Cortex of kidney (tissue), 1 donor: ENCODE data around the gene ENTPD2.
"Not testable (repeated sequence)": the region's sequence is repeated elsewhere in the genome, so short reads cannot be mapped to it uniquely, and the experiment has no call there.

Experiments
- DNase-seq: peaks from one replicate; lab custom pipeline; 2025; lab: John Stamatoyannopoulos, UW

Gene ENTPD2

DNA sequence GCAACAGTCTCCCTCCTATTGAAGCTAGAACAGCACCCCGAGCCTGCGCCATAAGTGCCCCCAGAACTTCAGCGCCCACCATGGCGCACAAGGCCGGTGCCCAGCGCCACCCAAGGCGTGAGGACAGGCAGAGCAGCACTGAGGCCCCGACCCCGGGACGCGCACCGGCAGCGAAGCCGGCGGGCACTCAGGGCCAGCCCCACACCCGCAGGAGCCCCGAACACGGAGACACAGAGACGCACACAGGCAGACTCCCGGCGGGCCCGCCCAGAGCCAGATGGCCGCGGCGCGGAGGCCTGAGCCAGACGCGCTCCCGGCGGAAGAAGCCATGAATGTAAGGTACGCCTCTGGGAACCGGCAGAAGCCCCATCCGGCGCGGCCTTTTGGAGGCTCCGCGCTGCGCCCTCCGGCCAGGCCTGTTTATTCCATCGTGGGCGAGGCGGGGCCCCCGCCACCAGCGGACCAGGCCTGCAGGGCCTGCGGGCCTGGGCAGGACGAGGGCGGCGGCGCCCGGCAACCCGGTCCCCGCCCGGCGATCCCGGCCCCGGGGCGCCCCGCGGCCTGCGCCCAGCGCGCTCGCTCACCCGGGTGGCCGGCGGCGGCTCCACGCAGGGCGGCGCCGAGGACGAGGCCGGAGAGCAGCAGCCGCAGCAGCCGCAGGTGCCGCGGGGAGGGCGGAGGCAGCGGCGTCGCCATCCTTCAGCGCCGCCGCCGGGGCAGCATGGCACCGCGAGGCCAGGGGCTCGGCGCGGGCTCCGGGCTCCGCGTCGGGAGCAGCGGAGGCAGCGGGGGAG is 8.4 kb downstream of the ENTPD2 start:
- DNase-seq: no peak

DNA sequence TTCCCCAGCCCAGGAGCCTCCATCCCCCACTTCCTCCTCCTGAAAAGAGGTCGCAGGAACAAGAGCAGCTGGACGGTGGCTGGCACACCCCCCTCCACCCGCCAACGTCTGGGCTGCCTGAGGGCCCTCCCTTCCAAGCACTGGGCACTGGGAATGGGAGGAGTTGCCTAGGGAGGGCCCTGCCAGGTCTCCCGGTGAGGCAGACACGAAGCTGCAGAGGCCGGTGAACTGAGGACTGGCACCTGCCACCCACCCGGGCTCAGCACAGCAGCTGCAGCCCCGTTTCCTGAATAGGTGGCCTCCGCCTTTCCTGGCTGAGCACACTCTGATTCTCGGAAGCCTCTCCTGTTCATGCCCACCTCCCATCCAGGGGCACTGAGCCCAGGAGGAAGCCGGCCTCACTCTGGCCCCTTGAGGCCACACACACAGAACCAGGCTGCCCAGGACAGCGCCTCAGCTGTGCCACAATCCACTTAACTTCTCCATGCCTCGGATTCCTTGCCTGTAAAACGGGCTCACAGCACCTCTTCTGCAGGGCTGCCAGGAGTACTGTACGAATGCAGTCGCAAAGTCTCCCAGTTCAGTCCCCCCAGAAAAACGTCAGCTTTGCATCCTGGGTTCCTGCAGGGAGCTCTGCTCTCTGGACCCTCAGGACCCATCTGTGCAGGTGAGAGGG is 9.2 kb downstream of the ENTPD2 start:
- DNase-seq: no peak

DNA sequence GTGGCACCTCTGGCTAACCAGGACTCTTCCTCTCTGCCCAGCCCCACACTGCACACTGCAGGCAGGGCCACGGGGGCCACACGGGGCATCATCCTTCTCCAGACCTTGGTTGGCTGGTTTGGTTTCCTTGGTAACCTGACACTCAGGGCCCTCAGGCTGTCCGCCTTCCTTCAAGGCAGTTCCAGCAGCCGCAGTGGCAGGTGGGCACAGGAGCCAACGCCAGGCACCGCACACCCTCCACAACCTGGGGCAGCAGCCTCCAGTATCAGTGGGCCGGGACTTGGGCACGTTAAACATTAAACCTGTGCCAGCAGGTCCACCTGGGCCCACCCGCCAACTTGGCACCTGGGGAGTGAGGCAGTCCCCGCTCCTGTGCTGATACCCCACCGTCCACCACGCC is 9.8 kb downstream of the ENTPD2 start:
- DNase-seq: no peak

DNA sequence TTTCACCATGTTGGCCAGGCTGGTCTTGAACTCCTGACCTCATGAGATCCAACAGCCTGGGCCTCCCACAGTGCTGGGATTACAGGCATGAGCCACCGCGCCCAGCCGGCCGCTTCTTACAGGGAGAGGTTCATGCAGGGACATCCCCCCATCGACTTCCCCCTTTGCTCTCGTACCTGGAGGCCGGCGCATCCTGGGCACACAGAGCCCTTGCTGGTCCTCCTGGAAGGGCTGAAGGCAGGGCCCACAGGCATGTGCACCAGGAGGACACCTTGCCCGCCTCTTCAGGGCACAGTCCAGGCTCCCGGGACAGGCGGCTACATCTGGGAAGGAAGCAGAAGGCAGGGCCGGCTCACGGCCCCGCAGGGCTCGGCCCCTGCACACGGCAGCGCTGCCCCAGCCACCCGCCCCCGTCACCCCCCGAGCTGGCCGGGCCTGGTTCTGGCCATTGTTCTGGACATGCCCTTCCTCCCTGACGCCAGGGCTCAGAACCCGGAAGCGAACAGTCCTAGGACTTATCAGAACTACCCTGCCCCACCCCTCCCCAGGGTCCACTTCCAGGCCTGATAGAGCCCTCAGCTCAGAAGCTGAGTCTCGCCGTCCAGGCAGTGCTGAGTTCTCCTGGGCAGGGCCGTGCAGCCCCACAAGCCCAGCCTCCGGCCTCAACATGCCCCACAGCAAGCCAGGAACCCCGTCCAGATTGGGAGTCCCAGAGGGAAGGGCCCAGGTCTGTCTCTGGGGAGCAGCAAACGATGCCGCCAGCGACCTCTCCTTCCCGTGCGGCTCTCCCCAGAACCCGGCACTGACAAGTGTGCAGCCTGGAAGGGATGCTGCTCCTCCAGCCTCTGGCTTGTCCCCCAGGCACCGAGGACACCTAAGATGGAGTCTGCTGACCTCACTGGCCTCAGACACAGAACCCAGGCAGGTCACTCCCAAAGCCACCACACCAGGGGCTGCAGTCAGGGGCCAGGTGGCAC is 10.8 kb downstream of the ENTPD2 start:
- no peak for DNase-seq

DNA sequence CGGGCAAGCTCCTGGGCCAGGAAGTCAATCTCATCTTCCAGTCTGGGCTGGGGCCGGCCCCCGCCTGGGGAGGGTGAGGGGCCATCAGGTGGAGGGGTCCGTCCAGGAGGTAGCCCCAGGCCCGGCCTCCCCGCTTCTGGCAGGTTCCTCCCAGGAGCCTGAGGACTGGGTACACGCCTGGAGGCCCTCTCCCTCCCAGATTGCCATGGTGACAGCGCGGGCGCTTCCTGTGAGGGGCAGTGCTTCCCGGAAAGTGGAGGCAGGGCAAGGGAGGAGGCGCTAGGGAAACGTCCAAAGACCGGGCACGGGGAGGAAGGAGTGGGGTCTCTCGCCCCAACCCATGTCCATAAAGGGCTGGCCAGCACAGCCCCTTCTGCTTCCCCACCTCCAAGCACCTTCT is 12.7 kb downstream of the ENTPD2 start:
- no peak for DNase-seq

DNA sequence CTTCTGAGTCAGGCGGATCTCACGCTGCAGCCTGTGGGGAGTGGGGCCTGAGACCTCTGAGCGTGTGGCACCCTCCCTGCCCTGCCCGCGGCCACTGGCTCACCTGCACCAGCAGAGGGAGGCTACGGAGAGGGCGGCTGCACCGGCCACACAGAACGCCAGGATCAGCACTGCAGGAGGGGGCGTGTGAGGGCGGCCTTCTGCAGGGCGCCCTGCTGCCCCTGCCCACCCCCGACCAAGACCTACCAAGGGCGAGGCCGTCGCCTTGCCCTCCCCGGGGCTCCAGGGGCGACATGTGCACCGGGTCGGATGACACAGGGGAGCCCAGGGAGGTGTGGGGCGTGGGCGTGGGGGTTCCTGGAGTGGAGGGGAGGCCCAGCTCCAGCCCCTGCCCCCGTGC is 13.3 kb downstream of the ENTPD2 start:
- no peak for DNase-seq

DNA sequence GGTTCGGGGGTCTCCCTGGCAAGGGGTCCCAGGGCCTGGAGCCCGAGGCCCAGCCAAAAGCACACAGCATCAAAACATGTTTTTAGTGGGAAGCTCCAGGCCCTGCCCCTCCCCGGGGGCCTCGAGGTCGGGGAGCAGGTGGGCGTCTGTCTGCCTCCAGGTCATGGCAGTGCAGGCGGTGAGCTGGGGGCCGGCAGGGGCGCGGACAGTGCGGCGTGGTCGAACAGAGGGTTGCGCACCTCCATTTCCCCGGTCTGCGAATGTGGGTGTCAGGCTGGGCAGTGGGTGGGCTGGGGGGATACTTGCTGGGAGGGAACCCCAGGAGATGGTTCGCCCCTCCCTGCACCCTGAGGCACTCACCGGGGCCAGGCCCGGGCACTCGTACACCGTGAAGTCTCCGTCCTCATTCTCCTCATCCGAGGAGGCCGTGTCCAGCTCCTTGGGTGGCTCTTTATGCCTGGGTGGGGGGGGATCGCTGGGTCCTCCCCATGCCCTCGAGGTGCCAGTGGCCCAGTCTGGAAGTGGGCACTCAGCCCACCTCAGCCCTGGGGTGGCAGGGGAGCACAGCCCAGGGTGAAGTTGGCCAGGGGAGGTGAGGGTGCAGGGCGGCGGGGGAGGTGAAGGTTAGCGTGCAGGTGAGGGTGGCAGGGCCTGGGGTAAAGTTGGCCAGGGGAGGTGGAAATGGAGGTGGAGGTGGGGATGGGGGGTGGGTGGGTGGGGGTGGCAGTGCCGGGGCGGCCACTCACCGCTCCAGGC is 14.1 kb downstream of the ENTPD2 start:
- DNase-seq: no peak

DNA sequence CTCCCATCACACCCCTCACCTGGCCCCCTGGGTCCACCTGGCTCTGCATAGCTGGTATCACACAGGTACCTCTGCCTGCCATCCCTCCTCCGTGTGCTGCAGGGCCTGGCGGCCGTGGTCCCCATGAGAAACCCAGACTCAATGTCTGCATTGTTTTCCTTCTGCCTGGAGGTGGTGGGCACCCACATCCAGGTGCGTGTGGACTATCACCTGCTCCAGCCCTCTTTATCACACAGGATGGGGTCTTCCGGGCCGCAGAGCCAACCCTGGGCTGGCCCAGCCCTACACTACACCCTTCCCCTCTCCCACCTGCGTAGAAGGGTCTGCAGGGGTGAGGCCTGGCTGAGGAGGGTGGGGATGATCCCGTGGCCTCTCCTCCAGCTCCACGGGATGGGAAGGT is 14.9 kb downstream of the ENTPD2 start:
- DNase-seq: no peak

DNA sequence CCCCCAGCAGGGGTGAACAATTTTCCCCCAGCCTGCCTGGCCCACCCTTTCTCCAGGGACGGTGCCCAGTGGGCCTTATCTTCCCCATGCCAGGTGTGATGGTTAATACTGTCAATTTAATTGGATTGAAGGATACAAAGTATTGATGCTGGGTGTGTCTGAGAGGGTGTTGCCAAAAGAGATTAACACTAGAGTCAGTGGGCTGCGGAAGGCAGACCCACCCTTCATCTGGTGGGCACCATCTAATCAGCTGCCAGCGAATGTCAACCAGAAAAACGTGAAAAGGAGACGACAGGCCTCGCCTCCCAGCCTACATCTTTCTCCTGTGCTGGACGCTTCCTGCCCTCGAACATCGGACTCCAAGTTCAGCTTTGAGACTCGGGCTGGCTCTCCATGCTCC is 16.4 kb downstream of the ENTPD2 start:
- DNase-seq: no peak

DNA sequence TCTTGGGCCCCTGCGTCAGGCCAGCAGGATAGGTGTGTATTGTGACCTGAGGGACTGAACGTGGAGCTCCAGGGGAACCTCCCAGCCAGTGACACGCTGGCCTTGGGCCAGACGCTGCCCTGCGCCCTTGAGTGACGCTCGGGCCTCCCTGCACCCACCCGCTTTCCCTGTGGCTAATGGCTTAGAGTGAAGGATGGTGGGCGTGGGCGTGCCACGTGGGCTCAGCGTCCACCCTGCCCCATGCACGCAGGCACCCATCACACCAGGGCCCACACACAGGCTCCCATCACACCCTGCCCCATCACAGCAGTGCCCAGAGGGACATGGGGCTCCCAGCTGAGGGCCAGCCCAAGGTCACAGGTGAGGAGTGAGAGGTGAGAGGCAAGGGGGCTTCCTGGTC is 16.8 kb downstream of the ENTPD2 start:
- DNase-seq: no peak

DNA sequence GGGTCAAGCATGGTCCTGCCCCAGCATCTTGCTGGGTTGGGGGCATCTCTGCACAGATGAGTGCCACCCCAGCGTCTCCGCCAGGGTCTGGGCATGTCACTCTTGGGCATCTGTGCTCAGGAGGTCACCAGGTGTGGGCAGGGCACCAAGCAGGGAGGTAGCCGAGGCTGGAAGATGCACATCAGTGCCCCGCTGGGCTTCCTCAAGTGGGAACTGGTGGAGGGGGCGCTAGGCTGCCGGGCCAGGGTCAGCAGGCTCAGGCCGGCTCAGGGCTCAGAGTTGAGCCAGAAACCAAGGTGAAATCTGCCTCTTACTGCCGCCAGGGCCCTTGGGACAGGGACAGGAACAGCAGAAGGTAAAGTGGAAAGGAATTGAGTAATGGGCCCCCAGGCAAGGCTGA is 17.9 kb downstream of the ENTPD2 start:
- no peak for DNase-seq

DNA sequence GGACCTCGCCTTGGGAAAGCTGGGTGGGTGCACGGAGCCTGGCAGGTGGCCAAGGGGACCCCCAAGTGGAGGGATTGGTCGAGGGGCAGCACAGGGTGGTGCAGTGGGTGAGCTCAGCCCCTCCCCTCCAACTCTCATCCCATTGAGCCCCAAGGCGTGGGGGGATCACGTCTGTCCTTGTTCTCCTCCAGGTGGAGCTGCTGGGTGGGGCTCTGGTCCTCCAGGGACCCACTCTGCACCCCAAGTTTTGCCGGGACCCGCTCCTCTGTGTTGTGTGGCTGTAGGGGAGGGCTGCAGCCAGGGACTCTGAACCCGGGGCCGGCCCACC is 18.4 kb downstream of the ENTPD2 start:
- no peak for DNase-seq

DNA sequence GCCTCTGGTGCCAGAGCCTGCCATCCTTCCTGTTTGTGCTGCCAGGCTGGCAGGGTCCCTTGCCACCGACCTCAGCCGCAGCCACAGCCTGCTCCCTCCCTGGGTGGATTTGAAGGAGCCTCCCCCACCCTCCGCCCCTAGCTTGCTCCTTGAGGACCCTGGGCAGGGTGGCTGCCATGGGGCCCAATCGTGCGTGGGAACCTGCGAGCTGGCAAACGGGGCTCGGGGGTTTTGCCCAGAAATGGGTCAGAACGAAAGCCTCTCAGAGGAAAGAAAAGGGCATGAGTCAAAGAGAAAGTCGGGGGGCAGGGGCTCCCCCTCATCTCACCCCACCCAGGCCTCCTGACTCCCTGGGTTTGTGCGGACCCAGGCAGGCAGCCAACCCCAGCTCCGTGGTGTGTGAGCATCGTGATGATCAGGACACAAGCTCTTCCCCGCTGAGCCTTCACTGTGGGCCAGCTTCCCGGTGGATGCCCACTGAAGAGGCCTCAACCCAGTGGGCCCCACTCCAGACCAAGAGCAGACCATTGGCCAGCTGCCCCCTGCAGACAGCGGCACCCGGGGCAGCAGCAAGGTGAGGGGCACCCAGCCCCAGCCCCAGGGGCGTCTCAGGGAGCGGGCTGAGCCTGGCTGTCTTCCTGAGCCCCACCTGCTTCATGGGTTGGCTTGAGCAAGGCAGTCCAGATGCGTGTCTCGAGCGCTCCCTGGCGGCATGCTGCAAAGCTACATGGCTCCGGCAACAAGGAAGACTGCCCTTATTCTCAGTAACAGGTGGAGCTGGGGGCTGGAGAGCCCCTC is 19.0 kb downstream of the ENTPD2 start:
- DNase-seq: no peak

DNA sequence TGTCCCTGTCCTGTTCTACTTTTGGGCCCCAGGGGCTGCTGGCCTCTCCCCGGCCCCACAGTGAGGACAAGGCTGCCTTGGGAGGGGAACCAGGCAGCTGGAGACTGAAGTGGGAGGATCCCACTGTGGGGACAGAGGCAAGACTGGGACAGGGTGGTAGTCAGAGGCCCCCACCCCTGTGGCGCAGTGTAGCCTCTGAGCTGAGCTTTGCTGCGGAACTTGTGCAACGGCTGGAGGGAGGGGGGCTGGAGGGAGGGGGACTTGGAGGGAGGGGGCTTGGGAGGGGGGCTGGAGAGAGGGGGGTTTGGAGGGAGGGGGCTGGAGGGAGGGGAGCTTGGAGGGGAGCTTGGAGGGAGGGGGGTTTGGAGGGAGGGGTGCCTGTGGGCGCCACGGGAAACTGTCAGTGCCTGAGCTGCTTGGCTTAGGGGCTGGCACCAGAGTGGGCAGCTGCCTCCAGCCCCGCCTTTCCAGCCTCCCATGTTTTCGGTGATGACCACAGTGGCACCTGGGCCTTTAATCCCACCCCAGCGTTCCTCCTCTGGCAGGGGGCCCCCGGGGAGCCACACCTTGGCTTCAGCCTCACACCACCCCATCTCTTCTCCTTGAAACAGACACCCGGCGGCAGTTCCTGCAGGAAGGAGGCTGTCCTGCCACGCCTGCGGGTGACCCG is 19.7 kb downstream of the ENTPD2 start:
- DNase-seq: no peak

DNA sequence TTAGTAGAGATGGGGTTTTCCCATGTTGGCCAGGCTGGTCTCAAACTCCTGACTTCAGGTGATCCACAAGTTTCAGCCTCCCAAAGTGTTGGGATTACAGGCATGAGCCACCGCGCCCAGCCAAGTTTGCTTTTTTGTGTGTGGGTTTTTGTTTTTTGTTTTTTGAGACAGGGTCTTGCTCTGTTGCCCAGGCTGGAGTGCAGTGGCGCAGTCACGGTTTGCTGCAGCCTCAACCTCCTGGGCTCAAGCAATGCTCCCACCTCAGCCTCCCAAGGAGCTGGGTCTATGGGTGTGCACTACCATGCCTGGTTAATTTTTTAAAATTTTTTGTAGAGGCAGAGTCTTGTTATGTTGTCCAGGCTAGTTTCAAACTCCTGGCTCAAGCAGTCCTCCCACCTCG is 20.4 kb downstream of the ENTPD2 start:
- not testable (repeated sequence) for DNase-seq

DNA sequence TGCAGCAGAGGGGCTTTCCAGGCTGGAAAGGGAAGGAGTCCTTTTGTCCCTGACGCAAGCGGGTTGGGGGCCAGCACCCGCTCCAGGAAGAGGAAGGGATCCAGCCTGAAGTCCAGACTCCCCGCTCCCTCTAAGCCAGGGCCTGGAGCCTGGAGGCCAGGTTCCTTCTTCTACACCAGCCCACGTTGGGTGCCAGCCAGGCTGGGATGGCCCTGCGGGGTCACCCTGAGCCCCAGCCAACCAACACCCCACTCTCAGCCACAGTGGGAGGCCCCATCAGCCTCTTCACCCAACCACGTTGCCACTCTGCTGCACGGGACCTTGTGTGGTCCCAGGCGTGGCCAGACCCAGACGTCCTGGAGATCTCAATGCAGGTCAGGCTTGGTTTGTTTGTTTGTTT is 21.0 kb downstream of the ENTPD2 start:
- no peak for DNase-seq

DNA sequence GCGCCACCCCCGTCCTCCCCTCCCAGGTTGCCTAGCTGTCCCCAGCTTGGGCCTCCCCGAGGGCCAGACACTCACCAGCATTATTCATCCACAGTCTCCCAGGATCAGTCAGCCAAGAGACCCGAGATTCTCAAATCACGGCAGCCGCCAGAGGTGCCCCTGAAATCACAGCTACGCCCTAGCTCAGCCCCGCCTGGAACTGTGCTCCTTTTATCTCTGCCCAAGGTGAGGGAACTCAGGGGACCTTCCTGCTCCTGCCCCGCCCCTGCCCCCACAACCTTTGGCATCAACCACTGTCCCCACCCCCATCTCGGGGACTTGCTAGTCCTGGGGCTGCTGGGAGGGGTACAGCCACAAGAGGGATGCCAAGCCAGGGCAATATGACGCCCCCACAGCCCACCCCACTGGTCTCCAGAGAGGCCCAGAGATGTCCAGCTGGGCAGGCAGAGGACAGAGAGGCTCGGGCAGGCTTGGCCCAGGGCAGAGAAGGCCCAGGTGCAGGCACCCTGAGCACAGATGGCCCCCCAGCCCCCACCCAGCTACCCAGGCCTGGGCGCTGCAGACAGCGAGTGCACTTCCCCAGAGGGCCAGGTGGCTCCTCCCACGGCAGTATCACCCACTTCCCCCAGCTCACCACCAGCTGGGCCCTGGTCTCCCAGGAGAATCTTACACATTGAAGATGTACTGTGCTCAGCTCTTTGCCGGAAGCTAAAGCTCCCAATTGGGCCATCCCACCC is 21.8 kb downstream of the ENTPD2 start, which contains the start of gene FUT7:
Gene FUT7 (minus strand): TSS at position 185 of the 737 bp plus-strand sequence. CDS start 97 bp downstream, at position 88.
- no peak for DNase-seq

DNA sequence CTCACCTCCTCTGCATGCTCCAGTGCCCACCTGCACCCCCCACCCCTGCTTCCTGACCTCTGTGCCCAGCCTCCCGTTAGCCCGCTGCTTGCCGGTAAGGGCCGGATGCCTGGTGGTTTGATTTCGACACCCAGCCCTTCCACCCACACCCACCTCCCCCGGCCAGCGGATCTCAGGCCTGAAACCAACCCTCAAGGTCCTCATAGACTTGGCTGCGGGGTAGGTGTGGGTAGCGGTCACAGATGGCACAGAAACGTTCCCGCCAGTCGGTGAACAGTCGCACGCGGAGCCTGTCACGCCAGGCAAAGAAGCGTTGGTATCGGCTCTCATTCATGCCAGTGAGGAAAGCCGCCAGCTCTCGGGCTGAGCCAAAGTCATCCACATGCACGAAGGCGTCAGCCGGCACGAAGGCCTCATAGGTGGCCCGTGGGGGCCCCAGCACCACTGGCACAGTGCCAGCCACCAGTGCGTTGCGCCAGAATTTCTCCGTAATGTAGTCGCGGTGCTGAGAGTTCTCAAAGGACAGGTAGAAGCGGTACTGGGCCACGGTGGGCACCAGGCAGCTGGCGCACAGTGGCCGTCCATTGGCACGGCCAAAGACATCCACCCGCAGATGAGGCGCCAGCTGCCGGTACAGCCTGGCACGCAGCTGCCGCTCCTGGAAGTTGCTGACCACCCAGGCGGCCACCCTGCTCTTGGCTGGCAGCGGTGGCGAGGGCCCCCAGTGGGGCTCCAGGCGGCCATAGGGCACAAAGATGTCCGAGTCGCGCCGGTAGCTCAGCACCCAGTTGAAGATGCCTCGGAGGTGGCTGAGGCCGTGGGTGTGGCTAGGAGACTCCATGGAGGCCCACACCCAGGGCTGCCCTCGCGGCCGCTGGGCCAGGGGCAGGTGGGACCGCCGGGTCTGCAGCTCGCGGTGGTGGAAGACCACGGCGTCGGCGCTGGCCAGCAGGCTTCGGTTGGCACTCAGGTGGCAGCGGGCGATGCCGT is 23.0 kb downstream of the ENTPD2 start:
- no peak for DNase-seq
